HG02981 (cell line): ENCODE data around the gene APOD.

Source experiments
- ATAC-seq: cut with Tn5 transposase; IDR thresholded peaks from one replicate; pipeline ENCODE4 v1.9.1; 2021; ENCODE audit warnings: mild to moderate bottlenecking, moderate library complexity; ENCODE audit not compliant: unreplicated experiment

APOD gene

DNA sequence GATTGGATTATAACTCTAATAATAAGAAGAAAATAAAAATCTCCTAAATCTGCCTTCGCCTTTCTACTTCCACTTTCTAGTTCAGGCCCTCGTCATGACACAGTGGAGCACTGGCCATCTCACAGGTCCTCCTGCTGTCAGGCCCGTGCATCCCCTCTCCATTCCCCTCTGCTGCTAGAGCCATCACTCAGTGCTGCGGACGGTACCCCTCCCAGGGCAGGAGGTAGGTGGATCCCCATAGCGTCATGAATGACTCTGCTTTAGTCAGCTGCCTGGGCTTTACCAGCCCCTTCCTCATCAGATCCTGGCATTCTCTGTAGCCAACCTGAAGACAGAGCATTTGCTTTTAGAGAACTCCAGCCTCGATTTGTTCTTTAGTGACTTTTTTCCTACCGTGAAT, 28.6 kb downstream of the APOD start:
- no peak for ATAC-seq

DNA sequence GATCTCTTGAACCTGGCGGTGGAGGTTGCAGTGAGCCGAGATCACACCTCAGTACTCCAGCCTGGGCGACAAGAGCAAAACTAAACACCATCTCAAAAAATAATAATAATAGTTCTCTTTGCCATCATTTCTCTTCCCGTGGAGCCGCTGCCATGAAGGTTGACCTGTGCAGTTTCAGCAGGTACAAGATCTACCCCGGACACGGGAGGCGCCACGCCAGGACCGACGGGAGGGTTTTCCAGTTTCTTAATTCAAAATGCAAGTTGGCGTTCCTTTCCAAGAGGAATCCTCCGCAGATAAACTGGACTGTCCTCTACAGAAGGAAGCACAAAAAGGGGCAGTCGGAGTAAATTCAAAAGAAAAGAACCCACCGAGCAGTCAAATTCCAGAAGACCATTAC, 29.3 kb downstream of the APOD start:
- ATAC-seq, result no peak

DNA sequence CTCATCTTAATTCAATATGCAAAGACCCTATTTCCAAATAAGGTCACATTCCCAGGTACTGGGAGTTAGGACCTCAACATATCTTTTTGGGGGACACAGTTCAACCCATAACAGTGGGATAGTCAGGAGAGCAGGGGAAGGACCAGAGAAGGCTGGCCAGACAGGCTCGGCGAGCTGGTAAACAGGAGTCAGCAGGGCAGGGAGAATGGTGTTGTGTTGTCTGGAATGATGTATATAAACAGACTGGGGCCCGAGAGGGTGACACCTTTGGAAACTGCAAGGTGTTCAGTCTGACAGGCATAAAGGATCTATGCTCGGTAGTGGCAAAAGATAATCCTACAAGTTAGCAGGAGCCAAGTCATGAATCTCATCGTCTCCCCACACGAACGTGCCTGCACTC, 30.5 kb downstream of the APOD start:
- ATAC-seq, result no peak

DNA sequence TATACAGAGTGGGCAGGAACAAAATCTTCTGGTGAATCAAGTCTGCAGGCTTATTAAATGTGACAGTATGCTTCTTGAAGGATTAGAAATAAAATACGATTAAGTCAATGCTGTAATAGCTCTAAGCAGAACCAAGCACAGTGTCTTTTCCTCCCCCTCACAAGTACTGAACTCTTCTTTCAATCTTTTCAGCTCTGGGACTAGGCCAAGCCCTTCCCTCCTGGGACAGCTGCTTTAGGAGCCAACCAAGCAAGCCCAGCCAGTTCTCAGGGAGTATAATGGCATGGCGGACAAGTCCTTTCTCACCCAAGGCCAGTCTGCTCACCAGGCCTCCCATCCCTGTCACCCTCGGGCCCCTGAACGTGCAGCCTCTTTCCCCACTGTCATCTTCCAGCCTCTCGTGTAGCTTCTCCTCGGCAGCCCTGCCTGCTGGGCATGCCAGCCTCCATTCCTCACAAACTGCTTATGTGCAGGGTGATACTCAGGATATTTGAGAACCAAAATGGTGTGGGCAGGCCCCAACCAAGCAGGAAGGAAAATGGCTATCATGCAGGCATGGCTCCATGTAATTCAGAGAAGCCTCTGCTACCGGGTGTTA, 32.3 kb downstream of the APOD start:
- ATAC-seq, result no peak

DNA sequence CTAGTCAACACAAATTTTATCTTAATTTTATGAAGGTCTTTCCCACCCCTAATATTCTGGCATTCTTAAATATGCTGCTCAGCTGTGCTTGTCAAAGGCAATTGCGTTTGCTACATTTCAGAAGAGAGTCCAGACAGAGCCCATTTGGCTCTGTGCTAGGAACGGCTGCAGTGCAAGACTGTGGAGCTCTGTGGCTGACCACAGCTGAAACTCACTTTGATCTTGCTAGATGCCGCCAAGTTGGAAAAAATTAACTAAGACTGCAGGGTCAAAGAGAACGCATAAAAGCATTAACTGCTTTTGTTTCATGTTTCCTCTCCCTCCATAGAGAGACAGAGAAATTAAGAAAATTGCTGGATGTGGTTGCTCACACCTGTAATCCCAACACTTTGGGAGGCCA, 33.0 kb downstream of the APOD start:
- no peak for ATAC-seq

DNA sequence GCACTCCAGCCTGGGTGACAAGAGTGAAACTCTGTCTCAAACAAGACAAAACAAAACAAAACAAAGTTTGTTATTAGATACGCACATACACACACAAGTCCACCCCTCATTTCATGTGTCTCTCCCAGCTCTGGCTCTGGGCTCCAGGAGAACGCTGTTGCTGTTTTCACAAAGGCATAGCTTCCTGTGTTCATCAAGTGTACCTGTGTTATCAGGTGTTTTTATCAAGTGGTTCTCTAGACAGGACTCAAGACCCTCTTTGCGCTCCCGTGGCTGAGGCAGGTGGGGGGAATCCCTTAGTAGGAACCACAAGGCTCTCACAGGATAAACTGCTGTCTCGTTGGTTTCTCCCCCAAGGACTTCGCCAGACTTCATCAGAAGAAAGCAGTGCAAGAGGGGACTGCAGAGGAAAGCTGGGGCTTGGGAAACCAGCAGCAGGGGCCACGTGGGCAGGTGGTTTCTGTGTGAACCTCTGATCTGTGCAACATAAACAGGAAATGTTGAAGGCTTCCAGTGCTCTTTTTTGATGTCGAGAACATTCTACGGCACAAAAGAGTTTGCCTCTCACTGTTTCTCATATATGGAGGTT, 33.7 kb downstream of the APOD start:
- peak; percentile 50 for ATAC-seq

DNA sequence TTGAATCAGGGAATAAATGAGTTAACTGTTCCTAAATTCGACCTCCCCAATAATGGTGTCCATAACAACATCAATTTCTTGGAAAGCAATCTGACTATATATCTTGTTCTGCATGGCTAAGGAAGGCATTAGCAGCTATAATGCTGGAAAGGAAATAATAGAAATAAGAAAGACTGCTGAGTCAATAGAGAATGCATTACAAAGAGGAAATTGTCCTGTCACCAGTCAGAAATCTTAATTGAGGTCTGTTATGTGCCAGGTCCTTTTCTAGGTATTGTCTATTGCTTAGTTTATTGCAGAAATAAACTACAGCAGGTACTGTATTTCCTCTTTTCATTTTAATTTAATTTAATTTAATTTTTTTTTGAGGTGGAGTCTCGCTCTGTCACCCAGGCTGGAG, 34.8 kb downstream of the APOD start:
- no peak for ATAC-seq

DNA sequence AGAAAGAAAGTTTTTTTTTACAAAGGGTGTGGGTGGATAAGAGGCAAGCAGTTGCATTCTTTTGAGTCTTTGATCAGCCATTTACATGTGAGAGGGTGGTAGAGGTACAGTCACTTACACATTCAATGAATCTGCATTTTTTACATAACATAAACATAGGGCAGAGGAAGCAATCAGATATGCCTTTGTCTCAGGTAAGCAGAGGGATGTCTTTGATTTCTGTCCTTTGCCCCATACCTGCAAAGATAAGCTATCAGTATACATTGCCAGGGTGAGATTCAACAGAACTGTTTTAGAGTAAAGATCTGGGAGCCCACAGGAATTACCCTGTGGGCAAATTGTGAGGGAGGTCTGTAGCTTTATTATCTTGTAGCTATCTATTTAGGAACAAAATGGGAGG, 35.2 kb downstream of the APOD start:
- no peak for ATAC-seq

DNA sequence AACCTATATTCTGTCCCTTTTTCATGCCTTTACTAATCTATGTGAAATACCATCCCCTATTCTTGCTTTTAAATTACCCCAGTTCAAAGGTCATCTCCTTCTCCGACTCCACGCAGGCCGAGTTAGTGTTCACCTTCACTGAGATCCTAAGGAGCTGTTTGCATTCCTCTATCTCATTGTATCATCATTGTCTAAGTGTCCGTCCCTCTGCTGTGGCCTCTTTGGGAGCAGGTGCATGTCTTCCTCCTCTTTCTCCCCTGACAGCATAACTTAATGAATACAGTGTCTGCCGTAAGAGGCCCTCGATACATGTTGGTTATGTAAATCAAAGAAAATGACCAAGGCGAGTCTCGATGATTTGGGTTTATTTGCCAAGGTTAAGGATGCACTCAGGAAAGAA, 35.7 kb downstream of the APOD start:
- no peak for ATAC-seq

DNA sequence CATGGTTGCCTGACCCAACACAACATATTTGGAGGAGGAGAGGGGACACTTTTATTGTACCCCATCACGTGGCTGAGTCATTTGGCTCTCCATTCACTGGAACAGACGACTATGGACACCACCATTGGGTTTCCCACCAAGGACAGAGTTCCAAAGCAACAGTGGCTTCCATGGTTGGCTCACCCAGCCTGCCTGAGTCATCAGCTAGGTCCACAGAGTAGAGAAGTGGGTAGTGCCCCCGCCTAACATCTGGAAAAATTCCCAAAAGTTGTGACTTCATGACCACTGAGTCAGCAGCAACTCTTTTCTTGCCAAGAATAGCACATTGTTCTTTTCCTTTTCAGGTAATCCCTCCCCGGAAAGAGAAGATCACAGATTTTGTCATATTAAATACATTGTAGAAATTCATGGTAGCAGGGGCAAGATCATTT, 37.6 kb downstream of the APOD start:
- ATAC-seq, result no peak

DNA sequence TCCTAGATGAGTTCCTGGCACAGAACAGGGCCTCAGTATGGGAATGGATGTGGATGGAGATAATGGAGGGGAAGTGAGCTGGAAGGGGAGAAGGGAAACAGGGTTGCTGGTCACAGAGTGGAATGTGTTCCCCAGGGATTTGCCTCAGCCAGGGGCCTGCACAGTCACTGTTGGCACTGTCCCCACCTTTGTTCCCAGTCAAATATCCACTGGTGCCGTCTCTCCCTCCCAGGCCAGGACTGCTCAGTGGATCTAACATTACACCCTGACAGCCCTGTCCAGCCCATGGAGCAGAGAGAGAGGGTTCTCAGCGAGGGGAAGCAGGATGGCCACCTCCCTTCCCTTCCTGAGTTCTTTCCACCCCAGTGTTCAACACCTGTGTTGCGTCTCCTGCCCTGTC, 39.1 kb downstream of the APOD start:
- no peak for ATAC-seq

DNA sequence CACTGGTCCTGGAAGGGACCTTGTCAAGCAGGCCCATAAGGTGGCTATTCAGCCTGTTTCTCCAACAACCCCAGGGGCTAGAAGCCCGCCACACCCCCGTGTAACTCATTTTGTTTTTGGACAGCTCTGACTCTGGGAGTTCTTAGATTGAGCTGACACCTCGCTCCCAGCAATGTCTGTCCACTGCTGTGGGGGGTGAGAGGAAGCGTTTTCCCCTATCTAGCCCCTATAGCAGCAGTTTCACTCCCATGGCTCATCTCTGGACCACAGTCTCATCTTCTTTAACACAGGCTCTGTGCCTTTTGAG, 39.6 kb downstream of the APOD start:
- no peak for ATAC-seq

DNA sequence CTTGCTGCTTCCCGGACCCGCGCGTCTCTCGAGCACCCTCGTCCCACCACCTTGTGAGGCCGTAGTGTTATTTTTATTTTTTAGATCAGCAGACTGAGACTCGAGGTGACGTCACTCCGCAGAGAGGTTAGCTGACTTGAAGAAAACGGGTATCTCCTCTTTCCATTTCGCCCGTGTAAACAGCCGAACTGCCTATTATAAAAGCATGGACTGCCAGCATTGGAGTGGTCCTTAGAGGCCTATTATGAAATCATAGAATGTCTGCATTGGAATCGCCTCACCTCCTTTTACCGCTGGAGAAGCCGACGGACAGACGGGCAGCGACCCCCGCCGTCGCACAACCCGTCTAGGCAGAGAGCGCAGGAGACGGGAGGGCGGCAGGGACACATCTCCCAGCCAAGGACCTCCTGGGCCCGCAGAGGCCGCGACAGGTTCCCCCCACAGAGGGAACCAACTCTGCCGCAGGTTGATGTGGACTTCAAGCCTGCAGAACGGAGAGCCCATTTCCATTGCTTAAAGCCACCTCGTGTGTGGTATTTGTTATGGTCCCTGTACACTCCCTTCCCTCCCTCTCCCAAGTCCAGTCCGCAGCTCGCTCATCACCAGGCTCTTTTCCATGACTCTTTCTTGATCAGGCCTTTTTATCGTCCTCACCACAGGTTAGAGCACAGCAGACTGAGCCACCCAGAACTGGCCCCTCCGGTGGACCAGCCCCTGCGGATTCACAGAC, 40.1 kb downstream of the APOD start:
- ATAC-seq, result no peak

DNA sequence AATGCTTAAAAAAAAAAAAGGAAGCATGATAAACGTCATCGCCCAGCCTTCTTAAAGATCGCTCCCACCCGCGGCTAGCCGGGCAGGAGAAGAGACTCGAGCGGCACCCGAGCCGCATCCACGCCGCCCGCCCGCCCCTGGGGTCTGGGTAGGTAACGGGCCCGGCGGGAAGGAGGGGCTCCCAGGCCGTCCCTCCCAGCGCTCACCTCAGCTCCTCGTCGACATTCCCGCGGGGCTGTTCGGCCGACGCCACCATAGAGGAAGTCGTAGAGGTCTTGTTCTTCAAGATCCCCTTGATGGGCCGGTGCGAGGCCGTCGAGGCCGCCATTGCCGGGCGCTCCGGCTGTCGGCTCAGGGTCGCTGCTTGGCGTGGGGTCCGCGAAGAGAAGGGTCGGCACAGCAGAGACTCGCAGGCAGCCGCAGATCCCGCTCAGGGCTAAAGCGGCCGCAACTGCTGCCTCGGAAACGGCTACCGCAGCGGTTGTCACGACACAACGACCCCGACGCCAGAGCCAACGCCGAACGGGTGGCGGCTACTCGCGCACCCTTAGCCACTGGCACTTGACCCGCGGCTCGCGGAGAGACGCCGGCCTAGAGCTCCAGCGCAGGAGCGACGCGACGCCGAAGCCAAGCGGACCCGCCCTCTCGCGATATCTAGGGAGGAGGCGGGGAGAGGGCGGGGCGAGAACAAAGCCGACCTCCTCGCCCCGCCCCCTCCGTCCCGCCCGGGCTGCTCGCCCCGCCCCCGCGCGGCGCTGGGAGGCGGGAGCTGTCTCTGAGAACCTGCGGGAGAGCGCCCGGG, 40.8 kb downstream of the APOD start, which contains the start of gene PPP1R2:
Gene PPP1R2 (minus strand): TSS at position 628 of the 802 bp plus-strand sequence. CDS start 300 bp downstream, at position 328.
- peak; percentile 65 for ATAC-seq

DNA sequence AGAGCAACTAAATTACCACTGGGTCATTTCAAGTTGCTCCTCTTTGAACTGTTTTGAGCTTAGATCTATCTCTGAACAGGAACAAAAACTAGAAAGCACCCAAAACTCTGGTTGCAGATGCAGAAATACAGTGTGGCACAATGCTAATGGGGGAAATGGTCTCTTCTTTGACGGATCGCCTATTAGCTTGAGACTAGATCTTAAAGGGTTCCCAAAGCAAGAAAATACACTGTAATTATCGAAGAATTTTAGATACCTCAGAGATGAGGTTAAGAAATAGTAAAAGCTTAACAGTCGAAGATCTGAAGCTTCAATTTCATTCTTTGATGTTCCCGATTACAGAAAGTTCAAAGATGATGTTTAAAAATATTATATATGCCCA, 41.4 kb downstream of the APOD start:
- no peak for ATAC-seq

DNA sequence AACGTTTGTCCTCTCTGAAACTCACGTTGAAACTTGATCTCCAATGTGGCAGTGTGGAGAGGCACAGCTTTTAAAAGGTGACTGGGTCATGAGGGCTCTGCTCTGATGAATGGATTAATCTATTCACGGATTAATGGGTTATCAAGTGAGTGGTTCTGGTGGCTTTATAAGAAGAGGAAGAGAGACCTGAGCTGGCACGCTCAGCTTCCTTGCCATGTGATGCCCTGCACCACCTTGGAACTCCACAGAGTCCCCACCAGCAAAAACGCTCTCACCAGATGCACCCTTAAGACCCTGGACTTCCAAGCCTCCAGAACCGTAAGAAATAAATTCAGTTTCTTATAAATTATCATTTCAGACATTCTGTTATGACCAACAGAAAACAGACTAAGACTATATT, 43.2 kb downstream of the APOD start:
- ATAC-seq, result no peak

DNA sequence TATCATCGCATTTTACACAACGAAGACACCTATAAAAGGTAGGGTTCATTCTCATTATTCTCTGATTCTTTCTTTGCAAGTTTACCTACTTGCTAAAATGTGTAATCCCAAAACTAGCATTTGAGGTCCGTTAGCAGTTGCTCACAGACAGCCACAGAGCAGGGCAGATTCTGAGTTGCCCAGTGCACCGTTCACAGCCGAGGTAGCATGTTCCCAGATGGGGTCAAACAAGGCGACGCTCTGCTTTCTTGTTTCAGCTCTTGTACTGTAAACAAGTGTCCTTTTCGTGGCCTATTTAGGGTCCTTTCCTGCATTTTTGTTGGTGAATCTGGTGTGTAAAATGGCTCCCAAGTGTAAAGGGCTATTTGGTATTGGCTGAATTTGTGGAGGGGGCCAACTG, 43.7 kb downstream of the APOD start:
- ATAC-seq, result no peak

DNA sequence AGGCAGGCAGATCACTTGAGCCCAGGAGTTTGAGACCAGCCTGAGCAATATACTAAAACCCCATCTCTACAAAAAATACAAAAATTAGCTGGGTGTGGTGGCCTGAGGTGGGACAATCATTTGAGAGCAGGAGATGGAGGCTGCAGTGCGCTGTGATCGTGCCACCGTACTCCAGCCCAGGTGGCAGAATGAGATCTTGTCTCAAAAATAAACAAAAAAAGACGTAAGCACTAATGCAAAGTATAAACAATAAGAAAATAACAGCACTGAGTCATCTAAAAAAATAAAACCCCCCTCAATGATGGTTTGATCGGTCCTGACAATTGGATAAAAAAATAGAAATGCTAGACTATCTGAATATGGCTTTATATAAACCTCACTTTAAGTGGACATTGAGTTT, 44.3 kb downstream of the APOD start:
- no peak for ATAC-seq

DNA sequence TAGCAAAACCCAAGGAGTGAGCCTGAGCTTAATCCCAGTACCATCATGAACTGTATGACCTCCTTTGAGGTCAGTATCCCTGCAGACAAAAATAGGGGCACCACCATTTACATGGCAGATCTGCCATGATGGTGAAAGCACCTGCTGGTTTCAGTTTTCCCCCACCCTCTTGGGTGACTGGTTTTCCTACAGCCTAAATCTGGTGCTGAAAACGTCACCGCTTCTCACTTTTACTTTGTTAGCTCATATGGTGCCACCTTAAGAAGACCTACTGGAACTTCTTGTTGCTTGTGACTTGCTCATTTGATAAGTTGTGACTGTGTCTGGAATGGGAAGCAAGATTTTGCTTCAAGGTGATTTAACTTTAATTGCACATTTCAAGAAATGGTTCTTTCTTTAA, 45.7 kb downstream of the APOD start:
- ATAC-seq, result peak; percentile 50

DNA sequence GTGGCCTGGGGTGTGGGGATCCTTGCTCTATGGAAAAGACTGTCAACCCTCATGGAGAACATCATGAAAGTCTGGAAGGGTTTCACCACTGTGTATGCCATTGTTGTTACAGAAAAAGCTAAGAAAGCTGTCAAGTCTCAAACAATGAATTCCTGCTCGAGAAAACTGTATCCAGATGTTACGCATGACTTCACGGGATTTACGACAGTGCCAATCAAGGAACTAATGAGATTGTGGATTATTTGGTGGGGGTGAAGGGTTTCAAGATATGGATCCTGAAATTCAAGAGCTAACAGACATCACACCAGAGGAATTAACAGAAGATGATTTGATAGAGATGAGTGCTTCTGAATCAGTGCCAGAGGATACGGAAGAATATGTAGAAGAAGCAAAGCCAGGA, 48.4 kb downstream of the APOD start:
- no peak for ATAC-seq

DNA sequence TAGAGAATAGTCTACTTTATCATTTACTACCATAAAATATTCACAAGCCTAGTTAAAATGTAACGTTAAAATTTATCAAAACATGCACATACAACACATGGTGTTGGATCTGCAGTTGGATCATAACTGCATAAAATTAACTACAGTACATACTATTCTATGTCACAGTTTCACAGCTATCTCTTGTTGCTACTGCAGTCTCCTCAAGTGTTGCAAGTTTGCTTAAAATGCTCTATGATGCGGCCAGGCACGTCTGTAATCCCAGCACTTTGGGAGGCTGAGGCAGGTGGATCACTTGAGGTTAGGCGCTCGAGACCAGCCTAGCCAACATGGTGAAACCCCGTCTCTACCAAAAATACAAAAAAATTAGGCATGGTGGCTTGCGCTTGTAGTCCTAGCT, 50.9 kb downstream of the APOD start:
- no peak for ATAC-seq

DNA sequence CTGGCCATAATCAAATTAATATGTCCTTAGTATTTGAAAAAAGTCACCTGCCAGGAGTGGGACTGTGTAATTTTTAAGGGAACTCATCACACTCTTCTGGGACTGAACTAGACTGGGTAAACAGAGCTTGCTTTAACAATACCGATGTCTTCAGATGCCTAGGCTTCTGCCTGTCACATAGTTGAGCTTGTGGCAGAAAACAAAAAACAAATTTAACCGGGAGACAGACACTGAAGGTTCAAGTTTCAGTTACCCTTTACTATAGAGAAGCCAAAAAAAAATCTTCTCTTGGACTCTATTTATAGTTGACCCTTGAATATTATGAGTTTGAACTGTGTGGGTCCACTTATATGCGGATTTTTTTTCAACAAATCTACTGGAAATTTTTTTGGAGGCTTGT, 51.4 kb downstream of the APOD start:
- ATAC-seq, result no peak
